GM19328 (cell line): Measurements from ENCODE around the gene SCN2A.
A peak's percentile ranks its signal among the peaks of the same experiment; 100 is the strongest.
"Not testable (repeated sequence)": the region's sequence is repeated elsewhere in the genome, so short reads cannot be mapped to it uniquely, and the experiment has no call there.

Experiments used
- ATAC-seq: cut with Tn5 transposase; IDR thresholded peaks from one replicate; pipeline ENCODE4 v1.9.1; 2021; ENCODE audit warnings: mild to moderate bottlenecking, moderate library complexity; ENCODE audit not compliant: unreplicated experiment

The SCN2A gene

DNA sequence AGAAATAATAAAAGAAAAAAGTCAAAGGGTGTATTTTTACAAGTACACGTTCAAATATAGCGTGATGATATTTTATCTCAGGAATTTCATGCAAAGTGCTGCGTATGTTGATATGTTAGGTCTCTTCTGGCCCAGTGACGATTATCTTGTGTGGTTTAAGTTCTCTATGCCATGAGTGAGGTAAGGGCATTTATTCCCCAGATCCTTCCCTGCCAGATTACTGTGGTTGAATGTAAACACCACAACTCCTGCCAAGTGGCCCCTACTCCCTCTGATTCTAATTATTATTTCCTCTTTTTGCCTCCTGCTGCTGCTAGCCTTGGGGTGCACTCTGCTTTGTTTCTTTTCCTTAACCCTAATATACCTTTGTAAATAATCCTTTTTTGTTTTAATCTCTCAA is 12.2 kb downstream of the SCN2A start:
- ATAC-seq, result no peak

DNA sequence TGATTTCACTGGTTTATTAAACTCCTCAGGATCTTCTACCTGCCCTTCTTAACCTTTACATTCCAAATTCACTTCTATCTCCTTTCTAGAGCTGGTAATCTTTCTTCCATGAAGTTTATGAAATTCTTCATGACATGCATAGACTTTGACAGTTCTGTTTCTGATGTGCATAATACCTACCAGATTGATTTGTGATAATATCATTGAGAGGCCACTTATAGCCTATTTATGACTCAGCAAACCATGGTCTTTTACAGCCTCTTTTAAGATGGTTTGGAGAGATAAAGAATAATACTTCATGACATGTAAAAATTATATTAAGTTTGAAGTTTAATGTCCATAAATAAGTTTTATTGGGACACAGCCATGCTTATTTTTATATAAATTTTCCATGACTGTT is 14.0 kb downstream of the SCN2A start:
- no peak for ATAC-seq

- ATAC-seq, result no peak
Measured at GRCh38 chr2:165256618-165257017, 17.4 kb downstream of the SCN2A start.

GRCh38 chr2:165260347-165260746 is 21.1 kb downstream of the SCN2A start:
- not testable (repeated sequence) for ATAC-seq

DNA sequence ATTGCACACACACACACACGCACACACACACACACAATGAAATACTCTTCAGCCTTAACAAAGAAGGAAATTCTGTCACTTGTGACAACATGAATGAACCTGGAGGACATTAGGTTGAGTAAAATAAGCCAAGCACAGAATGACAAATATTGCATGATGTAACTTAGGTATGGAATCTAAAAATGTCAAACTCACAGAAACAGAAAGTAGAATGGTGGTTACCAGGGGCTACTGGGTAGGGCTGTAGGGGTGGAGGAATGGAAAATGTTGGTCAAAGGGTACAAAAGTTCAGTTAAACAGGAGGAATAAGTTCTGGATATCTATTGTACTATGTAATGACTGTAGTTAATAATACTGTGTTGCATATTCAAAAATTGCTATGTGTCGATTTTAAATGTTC is 29.5 kb downstream of the SCN2A start:
- no peak for ATAC-seq

- ATAC-seq, result no peak
Measured at GRCh38 chr2:165273176-165273575, 34.0 kb downstream of the SCN2A start.

GRCh38 chr2:165274698-165275097 is 35.5 kb downstream of the SCN2A start:
- ATAC-seq, result no peak

DNA sequence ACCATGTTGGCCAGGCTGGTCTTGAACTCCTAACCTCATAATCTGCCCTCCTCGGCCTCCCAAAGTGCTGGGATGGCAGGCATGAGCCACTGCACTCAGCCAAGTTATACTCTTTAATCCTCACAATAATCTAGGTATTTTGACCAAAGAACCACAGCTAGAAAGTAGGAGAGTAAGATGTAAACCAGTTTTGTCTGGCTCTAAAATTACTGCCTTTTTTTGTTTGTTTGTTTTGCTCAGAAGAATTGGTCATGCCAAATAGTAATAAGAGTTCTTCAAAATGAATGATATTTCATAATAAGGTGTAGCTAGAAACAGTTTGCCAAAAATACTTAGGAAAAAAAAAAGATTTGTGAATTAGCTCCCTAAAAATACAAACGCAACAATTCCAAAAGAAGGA is 36.7 kb downstream of the SCN2A start:
- no peak for ATAC-seq

DNA sequence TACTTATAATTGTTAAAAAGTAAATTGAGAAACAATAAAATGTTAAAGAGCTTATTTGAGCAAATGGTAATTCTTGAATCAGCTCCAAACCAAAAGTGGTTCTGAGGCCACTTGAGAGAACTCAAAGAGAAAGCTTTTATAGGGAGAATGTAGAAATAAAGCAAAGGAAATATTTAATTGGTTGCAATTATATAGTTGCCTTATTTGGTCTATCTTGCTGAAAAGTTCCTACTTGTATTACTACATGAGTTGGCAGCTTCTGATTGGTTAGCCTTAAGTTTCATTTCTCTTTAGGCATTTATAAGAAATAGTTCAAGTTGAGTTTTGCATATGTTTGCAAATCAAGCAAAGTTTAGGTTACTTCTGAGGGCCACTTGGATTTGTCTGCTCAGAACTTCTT is 38.1 kb downstream of the SCN2A start:
- no peak for ATAC-seq

- no peak for ATAC-seq
Measured at GRCh38 chr2:165277860-165278656, 38.8 kb downstream of the SCN2A start.

- no peak for ATAC-seq
Measured at GRCh38 chr2:165280356-165280755, 41.1 kb downstream of the SCN2A start.

DNA sequence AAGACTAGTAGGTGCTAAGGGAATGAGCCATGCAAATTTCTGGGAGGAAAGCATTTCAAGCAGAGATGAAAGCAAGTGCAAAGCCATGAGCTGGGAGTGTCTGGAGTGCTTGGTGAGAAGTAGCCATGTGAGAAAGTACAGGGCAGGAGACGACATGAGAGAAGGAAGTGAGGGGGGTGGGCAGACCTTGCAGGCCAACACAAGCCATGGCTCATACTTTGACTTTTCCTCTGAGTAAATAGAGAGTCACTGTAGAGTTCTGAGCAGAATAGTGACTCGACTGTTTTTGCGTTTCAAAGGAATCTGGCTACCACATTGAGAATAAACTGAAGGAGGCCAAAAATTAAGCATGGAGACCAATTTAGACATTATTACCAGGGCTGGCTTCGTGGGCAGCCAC is 42.2 kb downstream of the SCN2A start:
- ATAC-seq, result no peak

DNA sequence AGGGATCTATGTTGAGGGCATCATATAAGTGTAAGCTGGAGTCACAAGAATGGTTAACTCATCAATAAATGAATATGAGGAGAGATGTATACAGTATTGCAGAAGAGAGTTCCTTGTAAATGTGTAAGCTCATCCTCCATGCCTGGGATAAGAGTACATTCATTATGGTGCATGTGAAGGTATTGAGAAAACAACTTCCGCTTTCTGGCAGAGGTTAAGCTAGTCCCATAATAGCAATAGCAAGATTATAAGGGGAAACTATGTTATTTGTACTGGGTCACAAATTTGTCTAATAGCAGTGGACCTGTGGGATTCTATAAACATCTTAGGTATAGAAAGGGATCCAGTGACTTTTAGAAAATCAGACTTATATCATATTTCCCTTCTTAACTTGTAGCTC is 44.1 kb downstream of the SCN2A start:
- ATAC-seq, result no peak

- ATAC-seq, result no peak
Measured at GRCh38 chr2:165287094-165287778, 48.0 kb downstream of the SCN2A start.

DNA sequence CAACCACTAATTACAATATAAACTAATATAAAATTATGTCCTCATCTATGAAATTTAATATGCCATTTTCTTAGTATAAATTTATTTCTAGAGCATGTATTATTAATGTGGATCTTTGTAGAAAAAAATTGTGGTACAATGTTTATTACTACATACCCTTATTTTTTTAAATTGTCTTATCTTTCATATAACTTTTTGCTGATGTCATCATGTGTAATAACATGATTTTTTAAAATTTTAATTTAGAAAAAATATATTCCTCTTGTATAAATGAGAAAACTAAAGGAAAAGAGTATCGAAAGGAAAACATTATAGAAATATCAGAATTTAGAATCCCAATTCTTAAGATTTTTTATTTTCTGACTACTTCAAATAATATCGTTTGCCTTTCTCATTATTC is 49.9 kb downstream of the SCN2A start:
- ATAC-seq, result no peak

GRCh38 chr2:165293440-165294420 is 54.5 kb downstream of the SCN2A start:
- ATAC-seq, result peak; percentile 100

DNA sequence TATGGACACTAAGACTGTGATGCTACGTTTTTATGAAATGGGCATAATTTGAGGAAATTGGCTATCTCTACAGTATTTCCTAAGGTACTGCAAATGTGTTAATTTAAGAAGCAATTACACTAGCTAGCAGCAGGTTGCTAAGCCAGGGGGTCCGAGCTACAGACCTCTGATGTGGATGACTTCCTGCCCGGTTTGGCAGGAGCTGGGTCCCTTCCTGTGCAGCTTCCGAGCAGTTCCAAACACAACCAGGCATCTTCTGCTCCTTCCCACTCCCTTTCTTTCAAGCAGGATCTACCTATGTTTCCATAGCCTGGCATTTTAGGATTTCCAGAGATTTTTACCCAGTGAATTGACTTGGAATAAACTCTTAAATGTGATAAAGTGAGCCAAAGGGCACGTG is 55.7 kb downstream of the SCN2A start:
- no peak for ATAC-seq

- ATAC-seq, result no peak
Measured at GRCh38 chr2:165295643-165296042, 56.4 kb downstream of the SCN2A start.

DNA sequence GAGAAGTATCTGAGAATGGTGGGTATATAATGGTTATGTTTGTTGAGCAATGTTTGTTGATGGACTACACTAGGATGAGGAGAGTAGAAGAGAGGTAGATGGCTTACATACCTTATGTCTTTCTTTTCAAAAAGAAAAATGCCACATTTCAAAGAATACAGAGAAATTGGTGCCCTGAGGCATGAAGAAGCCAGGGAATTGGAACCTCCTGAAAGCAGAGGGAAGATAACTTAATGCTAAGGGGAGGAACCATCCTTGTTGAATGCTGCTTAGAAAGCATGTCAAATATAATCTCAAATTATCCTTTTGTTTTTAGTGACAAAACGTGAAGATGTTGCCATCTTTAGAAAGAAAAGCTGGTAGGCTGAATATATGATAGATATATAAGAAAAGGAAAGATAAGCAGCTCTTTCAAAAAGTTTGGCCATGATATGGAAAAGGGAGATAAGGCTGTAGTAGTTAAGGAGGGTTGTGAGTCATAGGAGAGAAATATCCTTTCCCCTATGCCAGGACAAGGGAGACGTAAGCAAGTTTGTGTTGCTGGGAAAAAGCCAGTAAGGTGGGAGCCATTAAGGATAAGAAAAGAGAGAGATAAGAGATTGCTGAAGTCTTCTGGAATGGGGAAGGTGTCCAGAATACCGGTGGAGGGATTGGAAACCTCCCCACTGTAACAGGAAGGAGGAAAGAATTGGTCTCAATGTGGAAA is 66.3 kb downstream of the SCN2A start:
- no peak for ATAC-seq

- no peak for ATAC-seq
Measured at GRCh38 chr2:165307317-165307716, 68.1 kb downstream of the SCN2A start.

DNA sequence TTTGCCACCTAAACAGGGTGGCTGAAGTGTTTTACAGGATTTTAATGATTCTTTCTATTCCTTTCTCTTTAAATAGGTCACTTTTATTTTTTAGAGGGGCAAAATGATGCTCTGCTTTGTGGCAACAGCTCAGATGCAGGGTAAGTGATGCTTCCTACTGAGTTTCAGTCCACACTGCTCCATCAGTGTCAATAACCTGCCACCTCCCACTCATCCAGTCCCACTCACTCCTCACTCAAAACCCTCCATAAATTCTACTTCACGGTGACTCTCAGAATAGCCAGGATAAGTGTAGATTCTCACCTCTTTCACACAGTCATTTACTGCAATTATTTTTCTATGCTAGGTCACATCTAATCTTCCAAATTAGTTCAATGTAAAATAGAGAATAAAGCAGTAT is 72.7 kb downstream of the SCN2A start:
- no peak for ATAC-seq
